Endothelial cell of umbilical vein (primary cell): ENCODE data around the gene ARHGEF12. TPM values are rescaled to one million over a fixed set of nuclear protein-coding genes. Genes with fewer than 3 reads are reported as not detected.
A peak's percentile ranks its signal among the peaks of the same experiment; 100 is the strongest.

Experiments used
- BruUV-seq: library from RNA; stranded (reverse); fragments of 400-500 nt; replicated peaks from 2 replicates; lab custom pipeline; 2021; lab: Mats Ljungman, UMichigan
- CTCF ChIA-PET: fragments of 300-600, 350-600 bp; sonication (Branson Sonifier 250); formaldehyde crosslinking; loops from one replicate; lab custom pipeline; 2021; ENCODE audit warnings: antibody characterized with exemption, inconsistent platforms; lab: Charles Lee
- POLR2A ChIA-PET: fragments of 300-600, 350-600 bp; sonication (Branson Sonifier 250); formaldehyde crosslinking; loops from one replicate; lab custom pipeline; 2021; ENCODE audit warnings: antibody characterized with exemption, inconsistent platforms; lab: Charles Lee
- DNase-seq: peaks from one replicate; pipeline ENCODE4 v3.0.0-alpha.2; 2011; ENCODE audit warnings: low read depth, low spot score
- FAIRE-seq: peaks from 2 replicates; lab custom pipeline; 2011; peaks lifted over from hg19 to GRCh38; lab: Jason Lieb, UNC
- H2AFZ ChIP-seq: 2 replicates; pipeline ENCODE4 v1.6.0; 2012; ENCODE audit warnings: low read depth, low read length, control low read depth, inconsistent platforms
- H3K27ac ChIP-seq: 2 replicates; pipeline ENCODE4 v1.5.1; 2011; ENCODE audit warnings: low read depth, mild to moderate bottlenecking, control low read depth, low read length, moderate library complexity; ENCODE audit not compliant: insufficient read depth
- H3K27me3 ChIP-seq, 2 experiments: 2 replicates each; pipeline versions ENCODE4 v1.6.0 to v1.6.1; 2011; ENCODE audit warnings: low read length in 2 of 2, mixed read lengths in 1 of 2; ENCODE audit not compliant: control insufficient read depth in 2 of 2, insufficient read depth in 2 of 2
- H3K36me3 ChIP-seq, 2 experiments: 2 replicates in 1 of 2; 3 replicates in 1 of 2; pipeline ENCODE4 v1.5.1; 2011; ENCODE audit warnings: low read length in 2 of 2, mild to moderate bottlenecking in 1 of 2, moderate library complexity in 1 of 2; ENCODE audit not compliant: control insufficient read depth in 2 of 2, insufficient read depth in 2 of 2; ENCODE audit errors: extremely low read depth in 1 of 2
- H3K4me1 ChIP-seq: 3 replicates; pipeline ENCODE4 v1.5.1; 2011; ENCODE audit warnings: mild to moderate bottlenecking, low read length; ENCODE audit not compliant: control insufficient read depth, insufficient read depth; ENCODE audit errors: extremely low read depth
- H3K4me2 ChIP-seq: 2 replicates; pipeline ENCODE4 v1.6.1; 2011; ENCODE audit warnings: low read length, control low read depth, mixed read lengths; ENCODE audit not compliant: insufficient read depth
- H3K4me3 ChIP-seq, 3 experiments: fragments of 200-600 bp in 1 of 3; sonication (generic), shearing (Covaris generic) in 1 of 3; replicated peaks in 1 of 3; 2 replicates each; pipeline ENCODE4 v1.5.1; 2011 to 2016; ENCODE audit warnings: control low read depth in 3 of 3, low read length in 3 of 3, mild to moderate bottlenecking in 2 of 3, inconsistent platforms in 1 of 3, low read depth in 1 of 3, moderate library complexity in 1 of 3; ENCODE audit not compliant: insufficient read depth in 1 of 3
- H3K79me2 ChIP-seq: 2 replicates; pipeline ENCODE4 v1.6.0; 2012; ENCODE audit warnings: low read length, inconsistent platforms; ENCODE audit not compliant: control insufficient read depth, insufficient read depth
- H3K9ac ChIP-seq: replicated peaks from 2 replicates; pipeline ENCODE3; 2011; ENCODE audit warnings: low read length, control low read depth; ENCODE audit not compliant: insufficient read depth; ENCODE audit errors: extremely low read depth
- H3K9me1 ChIP-seq: replicated peaks from 3 replicates; pipeline ENCODE4 v1.6.0; 2011; ENCODE audit warnings: mild to moderate bottlenecking, low read length; ENCODE audit not compliant: control insufficient read depth, insufficient read depth; ENCODE audit errors: extremely low read depth
- H3K9me3 ChIP-seq: replicated peaks from 2 replicates; pipeline ENCODE4 v1.5.1; 2012; ENCODE audit warnings: low read length, inconsistent platforms; ENCODE audit not compliant: control insufficient read depth, insufficient read depth
- H4K20me1 ChIP-seq: replicated peaks from 2 replicates; pipeline ENCODE3; 2011; ENCODE audit warnings: mild to moderate bottlenecking, low read length; ENCODE audit not compliant: control insufficient read depth, insufficient read depth; ENCODE audit errors: extremely low read depth
- CTCF ChIP-seq, 2 donors: IDR thresholded peaks; 1 replicate in 1 of 2; 2 replicates in 1 of 2; pipeline ENCODE4 v1.5.1; 2011; ENCODE audit warnings: low read length in 2 of 2, mild to moderate bottlenecking in 2 of 2, moderate library complexity in 2 of 2, control low read depth in 1 of 2, inconsistent platforms in 1 of 2, low read depth in 1 of 2; ENCODE audit not compliant: insufficient read depth in 1 of 2; ENCODE audit errors: extremely low read depth in 1 of 2
- EZH2 ChIP-seq: IDR thresholded peaks from 2 replicates; pipeline ENCODE4 v1.6.1; 2012; ENCODE audit warnings: borderline replicate concordance, low read depth, mild to moderate bottlenecking, moderate library complexity, low read length, inconsistent platforms; ENCODE audit not compliant: severe bottlenecking
- FOS ChIP-seq: IDR thresholded peaks from 2 replicates; pipeline ENCODE4 v1.6.1; 2011; ENCODE audit warnings: mild to moderate bottlenecking, low read length, moderate library complexity, borderline replicate concordance; ENCODE audit not compliant: insufficient read depth
- GATA2 ChIP-seq: IDR thresholded peaks from 2 replicates; pipeline ENCODE4 v1.7.0; 2011; ENCODE audit warnings: low read depth, mild to moderate bottlenecking, moderate library complexity, mixed read lengths, low read length; ENCODE audit not compliant: insufficient read length, insufficient read depth
- JUN ChIP-seq: IDR thresholded peaks from 2 replicates; pipeline ENCODE4 v1.6.1; 2011; ENCODE audit warnings: borderline replicate concordance, low read depth; ENCODE audit not compliant: insufficient read length, insufficient read depth
- MYC ChIP-seq: IDR thresholded peaks from one replicate; pipeline ENCODE4 v1.6.1; 2011; ENCODE audit warnings: mild to moderate bottlenecking, low read depth, low read length
- POLR2A ChIP-seq: IDR thresholded peaks from 2 replicates; pipeline ENCODE4 v1.6.1; 2012; ENCODE audit warnings: low read depth, mild to moderate bottlenecking, control low read depth, low read length
- POLR2AphosphoS5 ChIP-seq: IDR thresholded peaks from 2 replicates; pipeline ENCODE4 v1.6.1; 2012; ENCODE audit warnings: low read depth, mild to moderate bottlenecking, control low read depth, low read length, moderate library complexity; ENCODE audit not compliant: insufficient read depth
- dilution Hi-C: fragments of 300-500 bp; cut with MboI; formaldehyde crosslinking; loops from one replicate; pipeline ENCODE4 v1.15.0; 2019; ENCODE audit warnings: low sequenced_read_pairs; ENCODE audit not compliant: extremely low pct_ligation_motif_present
- intact Hi-C: fragments of 100-400 bp; cut with micrococcal nuclease; formaldehyde crosslinking; loops from one replicate; pipeline ENCODE4 v1.10.0; 2022
- polyA plus RNA-seq, 4 experiments: library from polyadenylated mRNA; depleted of rRNA in 3 of 4; stranded (reverse) in 3 of 4; unstranded in 1 of 4; fragments of >200 nt; gene quantifications; 2 replicates each; pipeline versions ENCODE4 v1.2.1 to v1.2.3, GENCODE V29; 2011 to 2012; ENCODE audit warnings: missing spikeins in 1 of 4
- total RNA-seq: library from RNA; stranded (reverse); gene quantifications from 2 replicates; pipeline ENCODE4 v1.2.3, GENCODE V29; 2021
- TF ChIP-seq, protein P1 (sequence below): IDR thresholded peaks from 2 replicates; pipeline ENCODE4 v1.6.1; 2011; ENCODE audit not compliant: insufficient read depth, insufficient read length

Gene ARHGEF12
- total and polyA plus RNA-seq, 2 donors (not counting 3 experiments of a cell fraction or from before 2014, with no cell fraction given), result 20.9 to 125 TPM

- peak overlapping the region; percentile 92 for H3K4me2 ChIP-seq
- ChIA-PET CTCF (interaction anchor here (0.7 to 4.5 kb wide), 14 partner anchors 11 to 130 kb away, joined by 3 to 27 read pairs (median 4); partner anchors contain the start of gene TLCD5), POLR2A (interaction anchor here (1.2 kb wide), 1 partner anchor 64 kb away, joined by 6 read pairs; no protein-coding TSS in a partner anchor)
- peaks cover 55% of the 10 kb centered on the region for H3K79me2 ChIP-seq
- peak overlapping the region; percentile 96 for H3K9ac ChIP-seq
- H3K4me3 ChIP-seq, result peak overlapping the region; percentile 31 to 98 (median 96)
- BruUV-seq, result TSS peak; percentile 15
- H3K9me3 ChIP-seq, result no peaks in the 10 kb centered on the region
- no peaks in the 10 kb centered on the region for H4K20me1 ChIP-seq
- H3K36me3 ChIP-seq, result no peaks in the 10 kb centered on the region
- H3K27me3 ChIP-seq, result no peaks in the 10 kb centered on the region
- DNase-seq (peak; percentile 58), FAIRE-seq (no peak)
- peak overlapping the region; percentile 3 for H2AFZ ChIP-seq
- H3K9me1 ChIP-seq, result no peaks in the 10 kb centered on the region
- TF ChIP-seq, protein P1, sequence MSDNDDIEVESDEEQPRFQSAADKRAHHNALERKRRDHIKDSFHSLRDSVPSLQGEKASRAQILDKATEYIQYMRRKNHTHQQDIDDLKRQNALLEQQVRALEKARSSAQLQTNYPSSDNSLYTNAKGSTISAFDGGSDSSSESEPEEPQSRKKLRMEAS, result no peak
- TF ChIP-seq GATA2 (no peak), POLR2AphosphoS5 (no peak), JUN (no peak), POLR2A (no peak), EZH2 (no peak), CTCF (IDR thresholded peaks at IDR 0.05; ENCODE audit: extremely low read depth in 1 of 2, insufficient read depth in 1 of 2, low read depth in 1 of 2, low read length in 2 of 2) (no peak), MYC (no peak), FOS (no peak)
- intact Hi-C loops, result loop anchor here (1.0 to 10.0 kb wide), 6 partner anchors 68 to 1858 kb away; partner anchors contain the start of gene SC5D
- peak overlapping the region; percentile 87 for H3K27ac ChIP-seq
- dilution Hi-C loops, result no loop called here
- peaks cover 41% of the 10 kb centered on the region for H3K4me1 ChIP-seq
Measured at GRCh38 chr11:120336641-120337354, 585 bp downstream of the ARHGEF12 start.
